ENCODE measurements around the gene QRFP.

The QRFP gene

GRCh38 chr9:130897848-130898551, 1.4 kb upstream of the QRFP start:
- no peak for DNase-seq (ENCODE audit: low read depth)
- H3K4me3 ChIP-seq (ENCODE audit: low read depth, low read length), result no peak overlapping the region
- TF ChIP-seq MYC (IDR thresholded peaks at IDR 0.05; ENCODE audit: low read depth, low read length) (no peak), MAX (IDR thresholded peaks at IDR 0.05; ENCODE audit: low read depth, low read length) (no peak), POLR2A (IDR thresholded peaks at IDR 0.05; ENCODE audit: extremely low read depth, insufficient read length) (no peak), CTCF (IDR thresholded peaks at IDR 0.05; ENCODE audit: low read depth, low read length) (no peak)

- TF ChIP-seq CTCF (IDR thresholded peaks at IDR 0.05; ENCODE audit: low read depth, low read length), result no peak
- no peak for TF ChIP-seq POLR2A (IDR thresholded peaks at IDR 0.05; ENCODE audit: extremely low read depth, insufficient read length)
- TF ChIP-seq MYC (IDR thresholded peaks at IDR 0.05; ENCODE audit: low read depth, low read length), result no peak
- no peak for TF ChIP-seq MAX (IDR thresholded peaks at IDR 0.05; ENCODE audit: low read depth, low read length)
- no peak for DNase-seq (ENCODE audit: low read depth)
- H3K4me3 ChIP-seq (ENCODE audit: low read depth, low read length), result no peak overlapping the region
Observed at GRCh38 chr9:130897105-130897751, 616 bp upstream of the QRFP start.

- no peak for DNase-seq (ENCODE audit: low read depth)
- TF ChIP-seq POLR2A (IDR thresholded peaks at IDR 0.05; ENCODE audit: extremely low read depth, insufficient read length), result no peak
- TF ChIP-seq MAX (IDR thresholded peaks at IDR 0.05; ENCODE audit: low read depth, low read length), result no peak
- TF ChIP-seq MYC (IDR thresholded peaks at IDR 0.05; ENCODE audit: low read depth, low read length), result no peak
- TF ChIP-seq CTCF (IDR thresholded peaks at IDR 0.05; ENCODE audit: low read depth, low read length), result no peak
- H3K4me3 ChIP-seq (ENCODE audit: low read depth, low read length), result no peak overlapping the region
Observed at GRCh38 chr9:130895481-130896232, 955 bp downstream of the QRFP start.

GRCh38 chr9:130895038-130895437, 1.6 kb downstream of the QRFP start:
- DNase-seq (ENCODE audit: low read depth), result no peak
- no peak overlapping the region for H3K4me3 ChIP-seq (ENCODE audit: low read depth, low read length)
- TF ChIP-seq POLR2A (IDR thresholded peaks at IDR 0.05; ENCODE audit: extremely low read depth, insufficient read length) (no peak), MYC (IDR thresholded peaks at IDR 0.05; ENCODE audit: low read depth, low read length) (no peak), MAX (IDR thresholded peaks at IDR 0.05; ENCODE audit: low read depth, low read length) (no peak), CTCF (IDR thresholded peaks at IDR 0.05; ENCODE audit: low read depth, low read length) (no peak)

- H3K4me3 ChIP-seq (ENCODE audit: low read depth, low read length), result no peak overlapping the region
- no peak for DNase-seq (ENCODE audit: low read depth)
Observed at GRCh38 chr9:130894546-130894945, 2.1 kb downstream of the QRFP start.

More at GRCh38 chr9:130894546-130894945, 2.1 kb downstream of the QRFP start:
- TF ChIP-seq CTCF (IDR thresholded peaks at IDR 0.05; ENCODE audit: low read depth, low read length) (no peak), MYC (IDR thresholded peaks at IDR 0.05; ENCODE audit: low read depth, low read length) (no peak), POLR2A (IDR thresholded peaks at IDR 0.05; ENCODE audit: extremely low read depth, insufficient read length) (no peak), MAX (IDR thresholded peaks at IDR 0.05; ENCODE audit: low read depth, low read length) (no peak)

Measured in NB4 (cell line).